DOHH2 (cell line): ENCODE data around the gene NEU4.

Experiments used
- EZH2phosphoT487 ChIP-seq: fragments of 200-600 bp; sonication (generic); IDR thresholded peaks from 2 replicates; pipeline ENCODE4 v1.6.1; 2017; ENCODE audit warnings: borderline replicate concordance, mild to moderate bottlenecking, antibody characterized with exemption, low read length, moderate library complexity, mixed read lengths
- TF ChIP-seq, protein P1 (sequence below): fragments of 200-600 bp; sonication (generic); IDR thresholded peaks from one replicate; pipeline ENCODE4 v1.5.1; 2014; ENCODE audit warnings: antibody characterized with exemption, mild to moderate bottlenecking, low read depth, low read length; ENCODE audit not compliant: poor library complexity, severe bottlenecking

- TF ChIP-seq EZH2phosphoT487: no peak
- TF ChIP-seq, protein P1, sequence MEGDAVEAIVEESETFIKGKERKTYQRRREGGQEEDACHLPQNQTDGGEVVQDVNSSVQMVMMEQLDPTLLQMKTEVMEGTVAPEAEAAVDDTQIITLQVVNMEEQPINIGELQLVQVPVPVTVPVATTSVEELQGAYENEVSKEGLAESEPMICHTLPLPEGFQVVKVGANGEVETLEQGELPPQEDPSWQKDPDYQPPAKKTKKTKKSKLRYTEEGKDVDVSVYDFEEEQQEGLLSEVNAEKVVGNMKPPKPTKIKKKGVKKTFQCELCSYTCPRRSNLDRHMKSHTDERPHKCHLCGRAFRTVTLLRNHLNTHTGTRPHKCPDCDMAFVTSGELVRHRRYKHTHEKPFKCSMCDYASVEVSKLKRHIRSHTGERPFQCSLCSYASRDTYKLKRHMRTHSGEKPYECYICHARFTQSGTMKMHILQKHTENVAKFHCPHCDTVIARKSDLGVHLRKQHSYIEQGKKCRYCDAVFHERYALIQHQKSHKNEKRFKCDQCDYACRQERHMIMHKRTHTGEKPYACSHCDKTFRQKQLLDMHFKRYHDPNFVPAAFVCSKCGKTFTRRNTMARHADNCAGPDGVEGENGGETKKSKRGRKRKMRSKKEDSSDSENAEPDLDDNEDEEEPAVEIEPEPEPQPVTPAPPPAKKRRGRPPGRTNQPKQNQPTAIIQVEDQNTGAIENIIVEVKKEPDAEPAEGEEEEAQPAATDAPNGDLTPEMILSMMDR: no peak
These were observed 32.4 kb upstream of the NEU4 start, which contains the start of gene GAL3ST2 for GRCh38 chr2:241776336-241777169.
